GM12878 (cell line): ENCODE results near the gene BNIP3. TPM values are rescaled to one million over a fixed set of nuclear protein-coding genes. Genes with fewer than 3 reads are reported as not detected.

ENCODE experiments used
- ATAC-seq: fragments of 200-7000 bp; cut with Tn5 transposase; 3 replicates; pipeline ENCODE4 v1.9.1; 2020; ENCODE audit warnings: mild to moderate bottlenecking, moderate library complexity
- BruUV-seq: library from RNA; stranded (reverse); fragments of 400-500 nt; replicated peaks from 2 replicates; lab custom pipeline; 2021; lab: Mats Ljungman, UMichigan
- CTCF ChIA-PET: fragments of 300-600 bp; sonication (Branson Sonifier 250); formaldehyde crosslinking; extraction: SDS; loops from one replicate; lab custom pipeline; 2021; ENCODE audit warnings: inconsistent platforms; lab: Yijun Ruan, JAX
- POLR2A ChIA-PET: fragments of 350-600 bp; formaldehyde crosslinking; extraction: SDS; loops from one replicate; lab custom pipeline; 2021; ENCODE audit warnings: inconsistent platforms; lab: Charles Lee
- RAD21 ChIA-PET: fragments of 300-600 bp; sonication (Branson Sonifier 250); formaldehyde crosslinking; loops from one replicate; lab custom pipeline; 2023; ENCODE audit warnings: antibody characterized with exemption; ENCODE audit not compliant: unreplicated experiment; lab: Charles Lee
- SMC1A ChIA-PET: fragments of 300-600 bp; sonication (Branson Sonifier 250); formaldehyde crosslinking; loops from one replicate; lab custom pipeline; 2023; ENCODE audit not compliant: unreplicated experiment, uncharacterized antibody; lab: Charles Lee
- DNase-seq: peaks from one replicate; pipeline ENCODE4 v3.0.0-alpha.2; 2011; ENCODE audit warnings: low read depth, low spot score
- FAIRE-seq: peaks from 3 replicates; lab custom pipeline; 2011; peaks lifted over from hg19 to GRCh38; lab: Jason Lieb, UNC
- H2AFZ ChIP-seq: 2 replicates; pipeline ENCODE4 v1.6.0; 2011; ENCODE audit warnings: low read depth, low read length, control low read depth; ENCODE audit not compliant: control insufficient read depth
- H3K27ac ChIP-seq: 2 replicates; pipeline ENCODE4 v1.5.1; 2011; ENCODE audit warnings: control low read depth; ENCODE audit not compliant: control insufficient read depth, insufficient read depth
- H3K27me3 ChIP-seq, 2 experiments: replicated peaks in 1 of 2; 2 replicates each; pipeline versions ENCODE4 v1.6.0 to v1.6.1; 2011; ENCODE audit warnings: low read length in 1 of 2; ENCODE audit not compliant: control insufficient read depth in 2 of 2, insufficient read depth in 2 of 2
- H3K36me3 ChIP-seq, 2 experiments: 2 replicates each; pipeline ENCODE4 v1.5.1; 2011; ENCODE audit warnings: low read length in 1 of 2; ENCODE audit not compliant: control insufficient read depth in 2 of 2, insufficient read depth in 2 of 2
- H3K4me1 ChIP-seq: 2 replicates; pipeline ENCODE4 v1.6.1; 2011; ENCODE audit warnings: mild to moderate bottlenecking, low read length, moderate library complexity, mixed read lengths; ENCODE audit not compliant: control insufficient read depth, insufficient read depth
- H3K4me2 ChIP-seq: 2 replicates; pipeline ENCODE4 v1.6.0; 2011; ENCODE audit warnings: control low read depth; ENCODE audit not compliant: control insufficient read depth, insufficient read depth
- H3K4me3 ChIP-seq: fragments of 200-600 bp; sonication (generic); 2 replicates; pipeline ENCODE4 v1.5.1; 2016
- H3K79me2 ChIP-seq: 2 replicates; pipeline ENCODE4 v1.6.0; 2011; ENCODE audit warnings: low read length; ENCODE audit not compliant: control insufficient read depth, insufficient read depth
- H3K9ac ChIP-seq: 2 replicates; pipeline ENCODE4 v1.8.0; 2011; ENCODE audit warnings: low read length, control low read depth, mixed read lengths; ENCODE audit not compliant: control insufficient read depth, insufficient read depth
- H3K9me3 ChIP-seq: replicated peaks from 3 replicates; pipeline ENCODE4 v1.5.1; 2011; ENCODE audit warnings: mild to moderate bottlenecking, low read length; ENCODE audit not compliant: control insufficient read depth, insufficient read depth
- H4K20me1 ChIP-seq: 2 replicates; pipeline ENCODE4 v1.6.0; 2011; ENCODE audit not compliant: control insufficient read depth, insufficient read depth
- CEBPZ ChIP-seq: fragments of 150-350 bp; IDR thresholded peaks from 2 replicates; pipeline ENCODE4 v1.6.1; 2016; ENCODE audit warnings: low read depth, low read length
- CHD1 ChIP-seq: IDR thresholded peaks from 2 replicates; pipeline ENCODE4 v1.6.1; 2012; ENCODE audit warnings: low read depth, low read length, improper control_type of control experiment
- IKZF1 ChIP-seq: fragments of 450-650 bp; conservative IDR thresholded peaks from 2 replicates; pipeline ENCODE4 v1.6.1; 2017; ENCODE audit warnings: antibody characterized with exemption, mild to moderate bottlenecking
- IRF4 ChIP-seq: IDR thresholded peaks from 2 replicates; pipeline ENCODE4 v1.6.1; 2011; ENCODE audit warnings: low read depth, low read length
- KLF5 ChIP-seq: fragments of 450-650 bp; IDR thresholded peaks from 2 replicates; pipeline ENCODE4 v1.6.1; 2014; ENCODE audit warnings: mild to moderate bottlenecking; ENCODE audit not compliant: partially characterized antibody
- MXI1 ChIP-seq: fragments of 150-350 bp; IDR thresholded peaks from 2 replicates; pipeline ENCODE4 v1.6.1; 2011; ENCODE audit warnings: low read depth, mild to moderate bottlenecking, inconsistent platforms, low read length, improper control_type of control experiment
- NBN ChIP-seq: fragments of 450-650 bp; IDR thresholded peaks from 2 replicates; pipeline ENCODE4 v1.6.1; 2016
- NR2F1 ChIP-seq: fragments of 450-650 bp; conservative IDR thresholded peaks from 2 replicates; pipeline ENCODE4 v1.6.1; 2017; ENCODE audit warnings: mild to moderate bottlenecking
- RB1 ChIP-seq: fragments of 450-650 bp; formaldehyde crosslinking; IDR thresholded peaks from 2 replicates; pipeline ENCODE4 v1.6.1; 2017; ENCODE audit warnings: mild to moderate bottlenecking, borderline replicate concordance
- RBBP5 ChIP-seq: fragments of 200-600 bp; sonication (generic); conservative IDR thresholded peaks from 2 replicates; pipeline ENCODE4 v1.6.1; 2016
- RCOR1 ChIP-seq: conservative IDR thresholded peaks from 2 replicates; pipeline ENCODE4 v1.6.1; 2012; ENCODE audit warnings: low read depth, low read length, improper control_type of control experiment
- SP1 ChIP-seq: IDR thresholded peaks from one replicate; pipeline ENCODE4 v1.6.1; 2011; ENCODE audit warnings: low read depth, low read length
- TAF1 ChIP-seq: IDR thresholded peaks from 2 replicates; pipeline ENCODE4 v1.6.1; 2011; ENCODE audit warnings: mild to moderate bottlenecking, low read depth, low read length, borderline replicate concordance
- TARDBP ChIP-seq: IDR thresholded peaks from 2 replicates; pipeline ENCODE4 v1.6.1; 2016; ENCODE audit warnings: borderline replicate concordance
- ZBTB40 ChIP-seq: fragments of 450-650 bp; IDR thresholded peaks from 2 replicates; pipeline ENCODE4 v1.6.1; 2016; ENCODE audit warnings: mild to moderate bottlenecking, moderate library complexity, borderline replicate concordance
- ZNF274 ChIP-seq: IDR thresholded peaks from one replicate; pipeline ENCODE4 v1.8.0; 2011; ENCODE audit not compliant: insufficient read length, insufficient read depth
- WGBS: methylation state at CpG from one replicate; pipeline ENCODE4 v1.1.6; 2016; ENCODE audit warnings: low lambda C conversion rate; ENCODE audit not compliant: insufficient replicate concordance, insufficient coverage; ENCODE audit errors: missing lambda C conversion rate; 5-methylcytosine and 5-hydroxymethylcytosine counted together
- in situ Hi-C: fragments of 300-500 bp; cut with MboI; formaldehyde crosslinking; loops from 9 replicates; pipeline ENCODE4 v1.14.3; 2018; ENCODE audit warnings: mixed read lengths
- intact Hi-C: fragments of 100-400 bp; cut with micrococcal nuclease; formaldehyde crosslinking; loops from one replicate; pipeline ENCODE4 v1.14.2; 2022; ENCODE audit not compliant: unreplicated experiment
- polyA plus RNA-seq, 11 experiments: library from polyadenylated mRNA; depleted of rRNA in 4 of 11; unstranded in 6 of 11; stranded (reverse) in 5 of 11; fragments of >200 nt; fragmentation: Nextera tagmentation in 4 of 11; fragmentation: Illumina TruSeq in 1 of 11; extraction: Ambion mirVana in 4 of 11; extraction: Trizol in 1 of 11; gene quantifications; 1 replicate in 1 of 11; 2 replicates in 10 of 11; pipeline versions ENCODE4 v1.2.1 to v1.2.3, GENCODE V29; 2011 to 2016; ENCODE audit warnings: inconsistent platforms in 2 of 11, missing spikeins in 2 of 11, low read depth in 1 of 11
- total RNA-seq, 4 experiments: library from RNA; depleted of rRNA in 3 of 4; stranded (reverse); fragments of >200 nt in 3 of 4; fragmentation: Illumina TruSeq in 1 of 4; extraction: Trizol in 1 of 4; gene quantifications; 2 replicates each; pipeline versions ENCODE4 v1.2.1 to v1.2.3, GENCODE V29; 2013 to 2021
- TF ChIP-seq, protein P1 (sequence below): IDR thresholded peaks from 2 replicates; pipeline ENCODE4 v1.6.1; 2012; ENCODE audit warnings: low read length, inconsistent platforms

The BNIP3 gene
- total and polyA plus RNA-seq, 10 of the 15 experiments (the other 5 are each of a cell fraction or from before 2014, with no cell fraction given): 7.7 to 122 (median 29.9) TPM

- RAD21 ChIA-PET: no interaction called here
- POLR2A ChIA-PET: no interaction called here
- intact Hi-C loops: no loop called here
- Histone ChIP-seq H3K27me3 (peaks cover 0 to 3% of the 10 kb centered on the region in 2 experiments; a peak in 2 of 4 replicates), H3K9ac (no peak overlapping the region), H3K27ac (no peak overlapping the region), H3K4me3 (no peak overlapping the region), H3K9me3 (no peaks in the 10 kb centered on the region; the same call in 2 of the 3 replicates), H4K20me1 (no peaks in the 10 kb centered on the region), H3K4me1 (no peaks in the 10 kb centered on the region), H3K79me2 (no peaks in the 10 kb centered on the region), H2AFZ (no peak overlapping the region), H3K36me3 (no peaks in the 10 kb centered on the region), H3K4me2 (no peak overlapping the region)
- FAIRE-seq: no peak
- SMC1A ChIA-PET: no interaction called here
- DNase-seq: no peak
- CTCF ChIA-PET: interaction anchor here (0.6 kb wide), 1 partner anchor 28 kb away, joined by 3 read pairs; no protein-coding TSS in a partner anchor
- 22% methylated on average over 11 of the region's 12 CpGs for WGBS
- no TSS peak for BruUV-seq
- ATAC-seq: no peak
- in situ Hi-C loops: no loop called here
- TF ChIP-seq CHD1 (no peak), SP1 (no peak), RBBP5 (no peak), RCOR1 (no peak), KLF5 (no peak), IRF4 (no peak), ZBTB40 (no peak), CEBPZ (no peak), MXI1 (no peak), TARDBP (no peak), NR2F1 (no peak), RB1 (no peak), TAF1 (no peak), IKZF1 (no peak), ZNF274 (no peak), NBN (no peak)
- TF ChIP-seq, protein P1, sequence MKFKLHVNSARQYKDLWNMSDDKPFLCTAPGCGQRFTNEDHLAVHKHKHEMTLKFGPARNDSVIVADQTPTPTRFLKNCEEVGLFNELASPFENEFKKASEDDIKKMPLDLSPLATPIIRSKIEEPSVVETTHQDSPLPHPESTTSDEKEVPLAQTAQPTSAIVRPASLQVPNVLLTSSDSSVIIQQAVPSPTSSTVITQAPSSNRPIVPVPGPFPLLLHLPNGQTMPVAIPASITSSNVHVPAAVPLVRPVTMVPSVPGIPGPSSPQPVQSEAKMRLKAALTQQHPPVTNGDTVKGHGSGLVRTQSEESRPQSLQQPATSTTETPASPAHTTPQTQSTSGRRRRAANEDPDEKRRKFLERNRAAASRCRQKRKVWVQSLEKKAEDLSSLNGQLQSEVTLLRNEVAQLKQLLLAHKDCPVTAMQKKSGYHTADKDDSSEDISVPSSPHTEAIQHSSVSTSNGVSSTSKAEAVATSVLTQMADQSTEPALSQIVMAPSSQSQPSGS: no peak
These were observed 21.7 kb upstream of the BNIP3 start for GRCh38 chr10:132003282-132003924.
